RWPE1 (cell line): Measurements from ENCODE around the gene GRK6.

Experiments
- CTCF ChIA-PET: fragments of 350-600 bp; sonication (Branson Sonifier 250); formaldehyde crosslinking; extraction: SDS; loops from one replicate; lab custom pipeline; 2021; lab: Yijun Ruan, JAX
- POLR2A ChIA-PET: fragments of 400-600 bp; formaldehyde crosslinking; extraction: SDS; loops from one replicate; lab custom pipeline; 2020; ENCODE audit warnings: antibody characterized with exemption; ENCODE audit not compliant: low non-redundant PET; lab: Yijun Ruan, JAX
- DNase-seq: peaks from one replicate; pipeline ENCODE4 v3.0.0; 2012; ENCODE audit warnings: low spot score
- H3K27ac ChIP-seq: fragments of 450-650 bp; 2 replicates; pipeline ENCODE4 v1.5.1; 2017
- TF ChIP-seq, protein P1 (sequence below): fragments of 450-650 bp; conservative IDR thresholded peaks from 2 replicates; pipeline ENCODE4 v1.5.1; 2017; ENCODE audit warnings: low read depth, mild to moderate bottlenecking

The GRK6 gene

DNA sequence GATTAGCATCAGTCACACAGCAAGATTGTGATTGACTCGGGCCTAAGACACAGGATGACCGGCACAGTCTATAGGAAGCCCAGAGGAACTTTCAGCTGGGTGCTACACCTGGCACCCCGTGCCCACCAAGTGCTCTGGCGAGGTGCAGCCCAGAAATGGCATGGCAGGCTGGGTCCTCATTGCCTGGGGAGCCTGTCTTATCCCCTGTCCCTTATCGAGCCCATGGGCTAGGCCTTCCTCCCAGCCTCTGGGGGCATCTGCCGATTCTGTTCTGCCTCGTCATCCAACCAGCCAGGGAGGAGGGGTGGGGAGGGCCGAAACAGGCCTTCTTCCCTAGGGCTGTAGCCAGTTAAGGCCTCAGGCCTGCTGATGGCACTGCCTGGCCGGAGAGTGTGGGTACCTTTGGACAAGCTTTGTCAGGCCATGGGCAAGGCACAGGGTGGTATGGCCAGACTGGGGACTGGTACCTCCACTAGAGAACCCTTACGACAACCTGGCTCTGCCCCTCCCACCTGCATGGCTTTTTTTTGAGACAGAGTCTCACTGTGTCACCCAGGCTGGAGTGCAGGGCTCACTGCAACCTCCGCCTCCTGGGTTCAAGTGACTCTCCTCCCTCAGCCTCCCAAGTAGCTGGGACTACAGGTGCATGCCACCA lies 1.6 kb downstream of the GRK6 start:
- ChIA-PET POLR2A (no interaction called here), CTCF (interaction anchor here (1.7 to 9.8 kb wide), 2 partner anchors 25 to 57 kb away, joined by 3 to 100 read pairs; no protein-coding TSS in a partner anchor)
- H3K27ac ChIP-seq = peak overlapping the region; percentile 94
- TF ChIP-seq, protein P1, sequence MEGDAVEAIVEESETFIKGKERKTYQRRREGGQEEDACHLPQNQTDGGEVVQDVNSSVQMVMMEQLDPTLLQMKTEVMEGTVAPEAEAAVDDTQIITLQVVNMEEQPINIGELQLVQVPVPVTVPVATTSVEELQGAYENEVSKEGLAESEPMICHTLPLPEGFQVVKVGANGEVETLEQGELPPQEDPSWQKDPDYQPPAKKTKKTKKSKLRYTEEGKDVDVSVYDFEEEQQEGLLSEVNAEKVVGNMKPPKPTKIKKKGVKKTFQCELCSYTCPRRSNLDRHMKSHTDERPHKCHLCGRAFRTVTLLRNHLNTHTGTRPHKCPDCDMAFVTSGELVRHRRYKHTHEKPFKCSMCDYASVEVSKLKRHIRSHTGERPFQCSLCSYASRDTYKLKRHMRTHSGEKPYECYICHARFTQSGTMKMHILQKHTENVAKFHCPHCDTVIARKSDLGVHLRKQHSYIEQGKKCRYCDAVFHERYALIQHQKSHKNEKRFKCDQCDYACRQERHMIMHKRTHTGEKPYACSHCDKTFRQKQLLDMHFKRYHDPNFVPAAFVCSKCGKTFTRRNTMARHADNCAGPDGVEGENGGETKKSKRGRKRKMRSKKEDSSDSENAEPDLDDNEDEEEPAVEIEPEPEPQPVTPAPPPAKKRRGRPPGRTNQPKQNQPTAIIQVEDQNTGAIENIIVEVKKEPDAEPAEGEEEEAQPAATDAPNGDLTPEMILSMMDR = no peak
- DNase-seq = no peak

DNA sequence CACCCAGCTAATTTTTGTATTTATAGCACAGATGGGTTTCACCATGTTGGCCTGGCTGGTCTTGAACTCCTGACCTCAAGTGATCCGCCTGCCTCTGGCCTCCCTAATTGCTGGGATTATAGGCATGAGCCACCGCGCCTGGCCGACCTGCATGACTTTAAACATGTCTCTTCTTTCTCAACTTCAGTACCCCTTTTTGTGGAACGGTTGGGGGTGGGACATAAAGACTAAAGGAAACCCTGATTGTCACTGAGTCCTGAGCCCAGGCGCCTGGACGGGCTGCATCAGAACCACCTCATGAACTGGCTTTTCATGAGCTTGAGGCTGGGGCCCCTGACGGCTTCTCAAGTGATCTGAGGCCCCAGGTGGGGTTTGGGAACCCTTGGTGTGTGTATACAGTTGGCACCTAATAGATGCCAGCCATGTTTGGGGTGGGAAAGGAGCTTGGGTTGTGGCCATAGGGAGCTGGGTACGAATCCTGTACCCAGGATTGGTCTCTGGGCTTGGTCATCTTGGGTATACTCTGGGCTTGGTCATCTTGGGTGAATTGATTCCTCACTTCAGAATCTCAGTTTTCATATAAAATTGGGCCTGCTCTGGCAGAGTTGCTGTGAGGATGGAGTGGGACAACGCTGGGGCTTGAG lies 2.2 kb downstream of the GRK6 start:
- POLR2A ChIA-PET = interaction anchor here (0.6 to 1.1 kb wide), 5 partner anchors 9 to 574 kb away, joined by 3 to 5 read pairs (median 3); no protein-coding TSS in a partner anchor
- TF ChIP-seq, protein P1 = no peak
- H3K27ac ChIP-seq = peak overlapping the region; percentile 94
- no peak for DNase-seq
- CTCF ChIA-PET = interaction anchor here (0.6 to 9.8 kb wide), 3 partner anchors 17 to 58 kb away, joined by 3 to 100 read pairs (median 3); no protein-coding TSS in a partner anchor

DNA sequence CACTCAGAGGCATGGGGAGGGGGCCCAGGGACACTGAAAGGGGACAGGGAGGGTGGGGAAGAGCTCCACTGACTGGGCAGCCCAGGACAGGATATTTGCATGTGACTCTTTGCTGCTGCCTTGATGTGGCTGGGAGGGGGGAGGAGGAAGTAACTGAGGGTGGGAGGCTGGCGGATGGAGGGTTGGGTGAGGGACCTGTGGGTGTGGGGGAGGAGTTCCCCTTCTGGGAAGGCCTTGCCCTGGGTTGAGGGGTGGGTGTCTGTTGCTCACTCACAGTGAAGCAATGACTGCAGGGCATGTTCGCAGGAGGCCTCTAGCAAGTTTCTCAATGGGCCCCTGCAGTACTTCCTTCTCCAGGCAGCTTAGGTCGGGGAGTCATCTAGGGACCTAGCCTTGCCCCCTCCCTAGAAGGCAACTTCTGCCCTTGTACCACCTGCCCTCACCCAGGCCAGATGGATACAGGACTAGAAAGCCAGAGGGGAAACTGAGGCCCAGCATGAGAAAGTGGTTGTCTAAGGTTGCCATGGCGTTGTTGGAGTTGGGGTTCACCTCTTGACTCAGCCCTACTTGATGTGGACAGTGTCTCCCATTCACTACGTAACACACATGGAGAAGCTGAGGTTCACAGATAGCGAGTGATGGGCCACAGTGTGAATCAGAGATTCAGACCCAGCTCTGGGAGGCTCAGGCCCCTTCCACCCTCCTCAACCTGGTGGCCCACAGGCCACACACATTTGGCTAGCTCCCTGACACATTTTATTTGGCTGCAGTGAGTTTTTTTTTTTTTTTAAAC lies 3.0 kb downstream of the GRK6 start:
- ChIA-PET POLR2A (interaction anchor here (0.6 to 1.1 kb wide), 5 partner anchors 10 to 573 kb away, joined by 3 to 5 read pairs (median 3); no protein-coding TSS in a partner anchor), CTCF (interaction anchor here (0.6 to 9.8 kb wide), 4 partner anchors 18 to 59 kb away, joined by 3 to 100 read pairs (median 6); no protein-coding TSS in a partner anchor)
- TF ChIP-seq, protein P1 = no peak
- DNase-seq = no peak
- H3K27ac ChIP-seq = peak overlapping the region; percentile 94

DNA sequence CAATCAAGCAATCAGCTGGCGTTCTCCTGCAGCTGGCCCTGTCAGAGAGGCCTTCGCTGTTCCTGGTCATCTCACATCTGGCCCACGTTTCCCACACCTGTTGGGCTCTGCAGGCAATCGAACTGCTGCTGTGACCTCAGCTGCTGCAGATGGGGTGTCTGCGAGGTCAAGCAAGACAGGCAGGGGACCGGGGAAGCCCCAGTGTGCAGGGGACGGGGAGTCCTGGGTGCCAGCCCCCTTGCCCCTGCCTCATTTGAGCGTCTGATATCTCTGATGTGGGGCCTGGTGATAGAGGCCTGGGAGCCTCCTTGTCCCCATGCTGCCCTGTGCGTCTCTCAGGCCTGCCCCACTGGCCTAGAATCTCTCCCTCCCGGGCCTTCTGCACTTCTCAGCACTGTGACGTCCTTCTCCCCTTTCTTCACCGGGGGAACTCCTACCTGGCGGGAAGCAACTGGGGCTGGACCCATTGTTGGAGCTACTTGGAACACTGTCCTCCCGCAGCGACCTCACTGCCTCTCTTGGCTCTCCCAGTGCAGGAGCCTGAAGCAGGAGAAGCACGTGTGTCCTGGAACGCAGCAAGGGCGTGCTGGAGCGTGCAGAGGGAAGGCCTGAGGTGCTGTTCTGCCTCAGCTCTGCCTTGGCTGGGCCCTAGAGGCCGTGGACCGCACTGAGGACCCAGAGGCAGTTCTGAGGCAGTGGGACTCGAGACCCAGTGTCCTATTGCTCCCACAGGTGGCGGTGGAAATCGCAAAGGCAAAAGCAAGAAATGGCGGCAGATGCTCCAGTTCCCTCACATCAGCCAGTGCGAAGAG lies 3.9 kb downstream of the GRK6 start:
- peak overlapping the region; percentile 94 for H3K27ac ChIP-seq
- no peak for DNase-seq
- ChIA-PET POLR2A (interaction anchor here (0.6 kb wide), 1 partner anchor 17 kb away, joined by 3 read pairs; no protein-coding TSS in a partner anchor), CTCF (interaction anchor here (0.6 to 9.8 kb wide), 5 partner anchors 16 to 70 kb away, joined by 3 to 100 read pairs (median 4); partner anchors contain the start of gene PRR7)
- TF ChIP-seq, protein P1 = no peak

DNA sequence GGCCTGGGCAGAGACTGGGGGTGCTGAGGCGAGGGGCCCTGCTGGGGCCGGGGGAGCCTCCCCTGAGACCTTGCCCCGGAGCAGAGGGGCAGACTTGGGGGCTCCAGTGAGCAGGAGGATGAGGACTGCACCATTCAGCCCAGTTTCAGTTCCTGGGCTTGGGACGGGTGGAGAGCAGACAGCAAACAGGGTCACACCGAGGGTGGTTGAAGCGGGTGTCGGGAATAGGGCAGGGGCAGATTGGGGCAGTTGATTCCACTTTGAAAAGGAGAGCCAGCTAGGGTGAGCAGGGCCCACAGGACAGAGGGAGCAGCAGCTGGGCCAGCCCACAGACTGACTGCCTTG lies 4.5 kb downstream of the GRK6 start:
- POLR2A ChIA-PET = no interaction called here
- CTCF ChIA-PET = interaction anchor here (0.6 to 9.8 kb wide), 5 partner anchors 13 to 69 kb away, joined by 3 to 100 read pairs (median 4); partner anchors contain the start of gene PRR7
- TF ChIP-seq, protein P1 = no peak
- DNase-seq = no peak
- peak overlapping the region; percentile 94 for H3K27ac ChIP-seq
